HG02678 (cell line): ENCODE results near the gene CEP95.

Experiments used
- ATAC-seq: cut with Tn5 transposase; IDR thresholded peaks from one replicate; pipeline ENCODE4 v1.9.1; 2021; ENCODE audit warnings: mild to moderate bottlenecking, moderate library complexity; ENCODE audit not compliant: unreplicated experiment

The CEP95 gene

GRCh38 chr17:64515829-64516228 is 9.1 kb downstream of the CEP95 start:
- ATAC-seq: no peak

GRCh38 chr17:64519601-64520000 is 12.8 kb downstream of the CEP95 start:
- no peak for ATAC-seq

GRCh38 chr17:64520359-64520758 is 13.6 kb downstream of the CEP95 start:
- no peak for ATAC-seq

GRCh38 chr17:64527914-64528313 is 21.1 kb downstream of the CEP95 start:
- ATAC-seq: no peak

GRCh38 chr17:64529221-64529620 is 22.4 kb downstream of the CEP95 start:
- ATAC-seq: no peak

- no peak for ATAC-seq
These were observed 25.2 kb downstream of the CEP95 start for GRCh38 chr17:64531955-64532371.

- ATAC-seq: no peak
These were observed 25.6 kb downstream of the CEP95 start for GRCh38 chr17:64532409-64532808.

- no peak for ATAC-seq
These were observed 27.0 kb downstream of the CEP95 start for GRCh38 chr17:64533784-64534183.

GRCh38 chr17:64534187-64534586 is 27.4 kb downstream of the CEP95 start:
- no peak for ATAC-seq

GRCh38 chr17:64535357-64535756 is 28.6 kb downstream of the CEP95 start:
- ATAC-seq: no peak

GRCh38 chr17:64536913-64537312 is 30.1 kb downstream of the CEP95 start:
- no peak for ATAC-seq

GRCh38 chr17:64537488-64537887 is 30.7 kb downstream of the CEP95 start:
- no peak for ATAC-seq

GRCh38 chr17:64538508-64539130 is 31.8 kb downstream of the CEP95 start:
- no peak for ATAC-seq

- no peak for ATAC-seq
These were observed 33.5 kb downstream of the CEP95 start for GRCh38 chr17:64540118-64540776.

GRCh38 chr17:64544742-64545141 is 38.0 kb downstream of the CEP95 start:
- ATAC-seq: no peak

- ATAC-seq: no peak
These were observed 39.9 kb downstream of the CEP95 start for GRCh38 chr17:64546716-64547115.

GRCh38 chr17:64547319-64547718 is 40.5 kb downstream of the CEP95 start:
- no peak for ATAC-seq

GRCh38 chr17:64551461-64551860 is 44.7 kb downstream of the CEP95 start:
- no peak for ATAC-seq

GRCh38 chr17:64554028-64554637 is 47.4 kb downstream of the CEP95 start:
- ATAC-seq: no peak

GRCh38 chr17:64555281-64555680 is 48.5 kb downstream of the CEP95 start:
- no peak for ATAC-seq

- ATAC-seq: no peak
These were observed 57.3 kb downstream of the CEP95 start for GRCh38 chr17:64564098-64564497.

- ATAC-seq: no peak
These were observed 58.8 kb downstream of the CEP95 start for GRCh38 chr17:64565563-64565962.
